Right lobe of liver (tissue), 4 donors: Measurements from ENCODE around the gene ELOVL6.

Source experiments
- POLR2A ChIP-seq: fragments of 450-650 bp; IDR thresholded peaks from one replicate; pipeline ENCODE4 v1.6.1; 2017; ENCODE audit warnings: antibody characterized with exemption, mild to moderate bottlenecking
- TF ChIP-seq, protein P1 (sequence below), 4 donors: fragments of 200-600 bp in 3 of 4; fragments of 450-650 bp in 1 of 4; IDR thresholded peaks; one replicate each; pipeline versions ENCODE4 v1.5.1 to v1.8.0; 2016 to 2022; ENCODE audit warnings: antibody characterized with exemption in 4 of 4, mild to moderate bottlenecking in 2 of 4
- donor health status: DM: no; HTN: no; CAD: no.
- donor health status: DM: no; HTN: no; CAD: no.
- donor health status: DM: no; HTN: yes; CAD: no.

DNA sequence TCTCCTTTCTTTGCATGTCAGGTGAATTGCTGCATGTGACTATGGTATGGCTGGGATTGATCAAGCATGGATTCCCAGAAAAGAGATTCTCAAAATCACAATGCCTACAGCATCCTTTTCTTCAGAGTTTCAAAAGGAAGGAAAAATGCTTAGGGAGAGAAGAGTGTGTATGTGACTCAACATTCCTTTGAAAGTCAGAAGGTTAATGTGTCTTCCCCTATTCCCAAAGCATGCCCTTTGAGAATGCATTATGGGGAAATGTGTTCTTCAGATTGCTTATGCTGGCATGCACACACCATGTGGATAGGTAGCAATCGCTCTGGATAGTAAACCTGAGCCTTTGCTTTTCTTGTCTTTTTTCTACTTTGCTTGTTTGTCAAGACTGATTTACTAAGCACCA lies 78.5 kb downstream of the ELOVL6 start:
- TF ChIP-seq, protein P1, sequence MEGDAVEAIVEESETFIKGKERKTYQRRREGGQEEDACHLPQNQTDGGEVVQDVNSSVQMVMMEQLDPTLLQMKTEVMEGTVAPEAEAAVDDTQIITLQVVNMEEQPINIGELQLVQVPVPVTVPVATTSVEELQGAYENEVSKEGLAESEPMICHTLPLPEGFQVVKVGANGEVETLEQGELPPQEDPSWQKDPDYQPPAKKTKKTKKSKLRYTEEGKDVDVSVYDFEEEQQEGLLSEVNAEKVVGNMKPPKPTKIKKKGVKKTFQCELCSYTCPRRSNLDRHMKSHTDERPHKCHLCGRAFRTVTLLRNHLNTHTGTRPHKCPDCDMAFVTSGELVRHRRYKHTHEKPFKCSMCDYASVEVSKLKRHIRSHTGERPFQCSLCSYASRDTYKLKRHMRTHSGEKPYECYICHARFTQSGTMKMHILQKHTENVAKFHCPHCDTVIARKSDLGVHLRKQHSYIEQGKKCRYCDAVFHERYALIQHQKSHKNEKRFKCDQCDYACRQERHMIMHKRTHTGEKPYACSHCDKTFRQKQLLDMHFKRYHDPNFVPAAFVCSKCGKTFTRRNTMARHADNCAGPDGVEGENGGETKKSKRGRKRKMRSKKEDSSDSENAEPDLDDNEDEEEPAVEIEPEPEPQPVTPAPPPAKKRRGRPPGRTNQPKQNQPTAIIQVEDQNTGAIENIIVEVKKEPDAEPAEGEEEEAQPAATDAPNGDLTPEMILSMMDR (IDR thresholded peaks at IDR 0.05), result no peak
- TF ChIP-seq POLR2A, result no peak
